Hematopoietic multipotent progenitor cell treated with erythropoietin and hydrocortisone succinate and interleukin-3 and kit ligand, for 15 days (in vitro differentiated cells): ENCODE data around the gene STARD8.
"Not testable (repeated sequence)": the region's sequence is repeated elsewhere in the genome, so short reads cannot be mapped to it uniquely, and the experiment has no call there.

Experiments used
- DNase-seq: peaks from one replicate; pipeline ENCODE4 v3.0.0-alpha.2; 2015; ENCODE audit warnings: low spot score

STARD8 gene

DNA sequence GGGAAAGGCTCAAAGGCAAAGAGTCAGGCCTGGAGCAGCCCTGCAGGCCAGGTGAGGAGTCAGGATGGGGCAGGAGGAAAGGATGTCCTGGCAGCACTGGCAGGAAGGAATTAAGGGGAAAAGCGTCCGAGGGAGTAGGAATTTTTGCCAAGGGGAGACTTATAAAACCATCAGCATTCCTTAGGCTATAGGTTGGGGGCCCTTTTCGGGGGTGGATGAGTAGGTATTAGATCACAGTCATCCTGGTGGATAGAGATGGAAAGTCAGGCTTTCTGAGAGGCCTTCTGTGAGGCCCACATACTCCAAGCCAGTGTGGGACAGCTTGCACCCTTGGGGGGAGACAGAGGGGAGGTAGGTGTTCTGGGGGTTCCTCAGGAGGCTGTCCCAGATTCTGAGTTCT is 12.3 kb downstream of the STARD8 start:
- DNase-seq: no peak

DNA sequence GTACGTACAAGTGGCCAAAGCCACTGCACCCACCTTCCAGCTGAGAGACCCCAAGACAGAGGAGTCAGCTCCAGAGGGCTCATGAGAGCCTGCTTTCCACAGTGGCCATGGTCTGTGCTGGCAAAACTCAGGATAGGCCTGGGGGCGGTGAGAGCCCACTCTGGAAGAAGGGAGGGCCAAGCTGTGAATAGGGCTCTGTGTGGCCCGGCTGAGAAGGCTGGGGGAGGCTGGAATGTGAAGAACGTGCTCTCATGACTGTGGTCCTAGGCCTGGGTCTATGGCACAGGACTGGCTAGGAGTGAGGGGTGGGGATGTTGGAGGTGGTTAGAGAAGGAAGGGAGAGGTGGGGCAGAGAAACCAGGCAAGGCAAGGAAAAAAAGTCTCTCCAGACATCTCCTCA is 13.3 kb downstream of the STARD8 start:
- DNase-seq: no peak

DNA sequence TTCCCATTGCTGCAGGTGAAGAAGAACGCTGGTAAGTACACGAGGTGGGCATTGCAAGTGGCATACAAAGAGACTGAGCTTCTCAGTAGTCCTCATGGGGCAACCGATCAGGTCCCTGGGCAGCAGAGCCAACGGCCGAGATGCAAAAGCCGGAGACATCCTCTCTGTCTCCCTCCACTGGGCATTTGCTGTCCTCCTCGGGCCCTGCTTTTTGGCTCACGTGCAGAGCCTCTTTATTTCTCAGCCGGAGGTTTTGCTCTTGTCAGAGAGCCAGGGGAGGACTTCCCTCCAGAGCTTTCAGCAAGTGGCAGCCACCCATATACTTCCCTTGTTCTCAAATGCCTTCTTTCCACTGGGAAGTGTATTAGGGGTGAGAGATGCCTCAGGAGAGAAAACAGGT is 18.0 kb downstream of the STARD8 start:
- no peak for DNase-seq

DNA sequence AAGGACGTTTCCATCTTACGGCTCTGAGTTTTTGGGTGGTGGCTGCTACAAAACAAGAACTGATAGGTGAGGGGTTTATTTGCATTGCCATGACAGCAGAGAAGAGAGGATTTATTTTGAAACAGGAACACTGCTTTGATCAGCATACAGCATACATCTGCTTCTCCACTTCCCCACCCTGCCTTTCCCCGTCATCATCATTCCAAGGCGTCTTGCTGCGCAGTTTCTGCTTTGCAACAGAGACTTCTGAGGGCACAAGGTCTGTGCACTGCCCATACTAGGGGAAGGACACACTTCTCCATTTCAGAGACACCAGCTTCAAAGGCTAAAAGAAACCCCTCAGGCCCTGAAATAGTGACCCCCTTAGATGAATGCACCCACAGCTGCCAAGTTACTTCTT is 19.1 kb downstream of the STARD8 start:
- DNase-seq: no peak

DNA sequence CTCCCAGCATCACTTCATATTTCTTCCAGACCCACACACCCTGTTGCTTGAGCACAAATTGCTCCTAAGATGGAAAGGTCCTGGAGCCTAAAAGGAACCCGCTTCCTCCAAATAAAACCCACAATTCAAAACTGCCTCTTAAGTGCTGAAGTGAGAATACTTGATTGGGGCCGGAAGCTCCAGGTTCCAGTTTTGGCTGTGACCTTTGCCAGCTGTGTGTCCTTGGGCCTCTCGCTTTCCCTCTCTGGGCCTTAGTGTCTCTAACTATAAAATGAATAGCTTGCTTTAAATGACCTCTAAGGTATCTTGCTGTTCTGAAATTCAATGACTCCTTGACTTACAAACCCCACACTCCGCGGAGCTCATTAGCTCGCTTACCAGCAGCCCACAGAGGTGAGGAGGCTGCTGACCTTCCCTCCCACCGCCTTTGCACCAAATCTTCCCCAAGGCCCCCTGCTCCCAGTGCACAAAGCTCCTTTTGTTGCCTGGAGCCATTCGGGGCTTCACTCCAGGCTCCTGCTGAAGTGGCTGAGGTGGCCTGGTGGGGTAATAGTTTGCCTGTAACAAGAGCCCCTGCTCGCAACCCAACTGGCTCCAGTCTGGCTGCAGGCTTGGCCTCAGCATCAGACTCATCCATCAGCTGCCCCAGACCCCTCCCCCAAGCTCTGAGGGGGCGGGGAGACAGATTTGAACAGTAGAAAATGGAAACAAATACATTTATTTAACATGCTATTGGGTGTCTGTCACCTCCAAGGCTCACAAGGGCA is 21.8 kb downstream of the STARD8 start:
- no peak for DNase-seq

DNA sequence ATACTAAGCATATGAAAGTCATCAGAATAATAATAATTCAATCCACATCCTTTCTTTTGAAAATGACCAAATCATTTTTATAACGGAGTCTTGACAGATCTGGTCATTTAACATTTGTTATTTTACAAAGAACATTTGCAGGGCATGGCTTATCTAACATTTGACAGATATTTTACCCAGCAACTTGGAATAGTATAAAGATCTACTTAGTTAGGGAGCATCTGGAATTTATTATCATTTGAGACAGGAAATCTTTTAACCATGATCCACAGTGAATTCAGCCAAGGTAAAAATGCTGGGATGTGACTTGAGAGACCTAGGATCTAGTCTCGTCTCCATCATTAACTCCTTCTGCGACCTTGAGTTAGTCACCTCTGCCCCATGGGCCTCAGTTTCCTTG is 22.4 kb downstream of the STARD8 start:
- DNase-seq: no peak

DNA sequence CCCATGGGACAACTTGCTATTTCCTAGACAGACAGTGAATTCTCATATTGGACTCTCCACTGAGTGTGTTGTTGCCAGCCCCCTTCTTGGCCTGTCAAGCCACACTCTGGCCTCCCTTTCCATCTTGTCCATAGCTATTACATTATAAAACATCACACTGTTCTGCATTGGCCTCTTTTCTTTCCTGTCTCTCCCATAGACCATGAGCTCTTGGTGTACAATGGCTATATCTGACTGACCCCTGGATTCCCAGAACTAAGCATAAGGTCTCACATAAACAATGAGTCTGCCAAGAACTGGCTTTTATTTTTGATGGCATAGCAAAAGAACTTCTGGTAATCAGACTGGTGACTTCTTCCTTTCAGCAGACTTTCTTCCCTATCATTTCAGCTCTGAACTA is 23.8 kb downstream of the STARD8 start:
- no peak for DNase-seq

DNA sequence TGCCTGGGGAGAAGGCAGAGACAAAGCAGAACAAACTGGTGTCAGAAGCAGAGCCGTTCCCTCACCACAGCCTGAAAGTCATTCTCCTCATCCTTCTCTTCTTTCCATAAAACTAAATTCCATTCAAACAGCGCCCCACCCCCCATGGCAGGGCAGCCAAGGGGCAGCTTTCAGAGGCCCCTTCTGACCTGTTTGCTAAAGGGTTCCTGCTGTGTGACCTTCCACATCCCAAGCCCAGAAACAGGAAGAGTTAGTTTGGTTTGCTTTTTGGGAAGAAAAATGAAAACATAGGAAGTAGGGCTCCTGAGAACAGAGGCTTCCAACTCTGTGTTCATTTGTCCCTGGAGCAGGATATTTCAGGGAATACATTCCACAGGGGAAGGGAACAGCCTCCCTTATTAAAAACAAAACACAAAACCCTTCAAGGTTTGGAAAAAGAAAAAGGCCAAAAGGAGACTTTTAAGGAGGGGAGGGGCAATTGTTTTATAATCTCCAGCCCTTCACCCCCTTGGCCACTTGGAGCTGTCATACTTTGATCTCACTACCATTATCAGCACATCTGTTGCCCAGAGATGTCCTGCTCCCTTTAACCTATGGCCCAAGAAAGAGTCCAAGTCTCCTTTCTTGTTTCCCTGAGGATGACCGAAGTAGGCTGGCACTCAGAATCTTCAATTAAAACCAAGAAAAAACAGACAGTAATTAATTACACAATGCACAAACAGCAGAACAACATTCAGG is 25.3 kb downstream of the STARD8 start:
- no peak for DNase-seq

DNA sequence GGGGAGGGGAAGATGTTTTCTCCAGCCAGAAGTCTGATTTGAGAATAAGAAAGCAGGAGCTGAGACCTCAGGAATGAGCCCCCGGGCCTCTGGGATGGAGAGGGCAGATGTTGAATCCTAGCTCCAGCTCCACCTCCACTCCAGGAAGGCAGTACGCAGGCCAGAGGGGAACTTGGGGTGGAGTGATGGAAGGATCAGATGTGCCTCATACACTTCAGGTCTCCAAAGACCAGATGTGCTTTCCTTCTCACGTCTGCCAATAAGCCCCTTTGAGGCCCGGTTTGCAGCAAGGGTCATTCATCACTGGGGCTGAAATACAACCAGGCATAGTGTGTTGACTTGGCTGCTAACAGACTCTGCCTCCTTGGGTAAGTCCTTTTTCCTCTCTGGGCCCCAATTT is 28.1 kb downstream of the STARD8 start:
- no peak for DNase-seq

DNA sequence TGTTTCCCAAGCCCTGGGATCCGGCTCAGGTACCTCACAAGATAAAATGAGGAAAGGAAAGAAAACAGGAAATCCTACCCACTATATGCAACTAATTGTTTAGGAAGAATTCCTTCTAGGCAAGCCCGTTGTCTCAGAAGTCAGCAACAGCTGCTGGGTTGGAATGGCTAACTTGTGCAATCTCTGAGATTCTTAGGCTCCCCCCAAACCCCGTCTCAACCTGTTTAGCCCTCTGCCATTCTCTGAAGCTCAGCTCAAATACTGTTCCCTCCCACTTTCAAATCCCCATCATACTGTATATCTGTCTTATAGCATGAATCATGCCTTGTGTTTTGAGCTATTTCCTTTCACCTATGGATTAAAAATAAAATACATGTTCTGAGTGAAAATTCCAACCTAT is 28.9 kb downstream of the STARD8 start:
- DNase-seq: no peak

DNA sequence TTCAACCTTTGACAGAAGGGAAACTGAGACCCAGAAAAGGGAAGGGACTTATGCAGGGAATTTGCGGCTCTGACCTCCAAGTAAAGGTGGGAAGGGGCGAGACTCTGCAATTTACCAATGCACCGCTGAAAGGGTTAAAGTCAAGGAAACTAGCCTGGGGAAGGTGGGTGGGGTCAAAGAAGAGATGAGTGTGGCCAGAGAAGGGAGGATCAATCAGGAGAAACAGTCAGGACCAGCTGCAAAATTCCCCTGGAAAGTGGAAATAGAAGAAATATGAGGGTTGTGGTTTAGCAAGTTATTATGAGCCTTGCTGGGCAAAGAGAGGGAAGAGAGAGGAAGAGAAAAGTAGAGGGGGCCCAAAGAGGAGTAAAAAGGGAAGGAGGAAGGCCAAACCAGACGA is 30.5 kb downstream of the STARD8 start:
- no peak for DNase-seq

DNA sequence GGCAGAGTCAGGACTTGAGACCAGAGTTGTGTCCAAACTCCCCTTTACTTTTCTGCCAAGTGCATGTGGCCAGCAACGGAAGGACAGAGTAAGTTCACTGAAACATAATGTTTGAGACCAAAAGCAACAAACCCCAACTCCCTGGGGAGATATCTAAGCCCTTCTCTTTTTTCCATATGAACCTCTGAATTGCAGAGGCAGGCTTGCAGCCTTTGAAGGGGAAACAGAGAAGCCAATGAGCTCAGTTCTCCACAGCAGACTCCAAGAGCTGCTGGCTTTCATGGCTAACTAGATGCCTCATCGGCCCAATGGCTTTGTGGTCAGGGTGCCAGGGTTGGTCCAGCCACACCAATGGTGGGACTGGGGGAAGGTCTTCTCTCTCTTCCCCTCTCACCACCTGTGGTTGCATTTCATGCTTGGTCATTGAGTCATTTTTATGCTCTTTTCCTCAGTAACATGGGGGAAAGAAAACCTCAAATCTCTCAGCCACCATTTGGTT is 34.0 kb downstream of the STARD8 start:
- no peak for DNase-seq

DNA sequence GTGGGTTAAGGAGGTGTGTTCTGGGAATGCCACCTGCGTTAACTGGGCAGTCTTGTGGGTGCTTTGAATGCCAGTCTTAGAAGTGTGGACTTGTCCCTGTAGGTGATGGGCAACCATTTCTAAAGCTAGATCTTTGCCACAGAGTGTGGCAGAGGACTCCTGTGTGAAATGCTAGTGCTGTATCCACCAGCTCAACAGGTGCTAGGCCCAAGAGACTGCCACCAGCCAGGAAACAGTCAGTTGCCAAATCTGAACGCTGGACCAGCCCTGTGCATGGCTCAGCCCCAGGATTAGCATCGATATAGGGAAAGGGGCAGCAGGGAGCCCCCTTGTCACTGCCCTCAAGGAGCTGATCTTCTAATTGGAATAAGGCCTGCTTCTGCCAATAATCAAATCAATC is 35.3 kb downstream of the STARD8 start:
- no peak for DNase-seq

DNA sequence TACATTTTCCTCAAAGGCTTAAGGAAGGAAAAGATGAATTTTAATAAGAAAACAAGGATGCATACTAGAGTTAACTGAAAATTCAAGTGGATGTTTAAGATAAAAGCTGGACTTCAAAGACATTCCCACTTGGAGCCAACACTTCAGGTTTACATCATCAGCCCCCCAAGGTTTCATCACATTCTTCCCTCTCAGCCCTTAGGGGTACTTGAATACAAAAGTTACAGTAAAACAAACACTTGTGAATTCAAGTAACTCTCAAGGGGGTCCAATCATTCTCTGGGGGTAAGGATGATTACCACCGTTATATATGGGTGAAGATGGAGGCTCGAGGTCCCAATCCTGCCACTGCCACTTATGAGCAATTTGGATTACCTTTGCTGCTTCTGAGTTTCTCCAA is 36.1 kb downstream of the STARD8 start:
- DNase-seq: no peak

DNA sequence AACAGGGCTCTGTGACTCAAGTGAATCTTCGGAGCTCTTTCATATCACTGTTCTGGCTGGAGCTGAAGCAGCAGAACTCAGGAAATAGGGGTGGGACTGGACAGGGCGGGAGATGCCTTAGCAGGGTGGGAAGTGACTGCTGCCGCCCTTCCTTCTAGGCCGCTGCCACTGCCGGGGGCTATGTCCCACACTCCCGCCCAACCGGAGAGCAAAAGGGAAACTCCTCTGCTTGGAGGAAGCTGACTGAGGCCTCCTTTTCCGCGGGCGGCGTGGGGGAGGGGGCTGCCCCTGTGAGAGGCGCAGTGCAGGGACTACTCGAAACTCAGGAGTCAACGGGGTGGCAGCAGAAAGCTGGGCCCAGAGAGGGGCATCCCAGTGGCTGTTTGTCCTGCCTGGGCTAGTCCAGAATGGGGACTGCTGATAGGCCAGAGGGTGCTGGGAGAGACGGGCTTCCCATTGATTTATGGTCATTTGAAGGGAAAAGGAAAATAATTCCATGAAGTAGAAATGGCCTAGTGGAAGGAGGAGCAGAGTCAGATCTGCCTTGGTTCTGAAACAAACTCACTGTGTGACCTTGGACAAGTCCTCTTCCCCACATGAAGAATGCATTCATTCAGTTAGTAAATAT is 36.9 kb downstream of the STARD8 start:
- DNase-seq: no peak

DNA sequence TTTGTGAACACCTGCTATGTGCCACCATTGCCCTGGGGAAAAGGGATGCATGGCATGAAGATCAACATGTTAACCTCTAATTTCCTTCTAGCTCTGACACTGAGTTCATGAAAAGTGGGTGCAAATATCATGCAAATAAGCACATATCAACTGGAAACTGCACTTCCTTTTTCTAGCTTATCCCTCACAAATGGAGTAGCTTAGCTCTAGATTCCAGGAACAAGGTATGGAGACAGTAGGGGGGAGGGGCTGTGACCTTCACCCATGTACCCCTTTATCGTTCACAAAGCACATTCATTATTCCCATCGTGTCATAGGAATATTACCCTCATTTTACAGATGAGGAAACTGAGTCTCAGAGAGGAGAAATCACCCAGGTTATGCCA is 37.4 kb downstream of the STARD8 start:
- no peak for DNase-seq

DNA sequence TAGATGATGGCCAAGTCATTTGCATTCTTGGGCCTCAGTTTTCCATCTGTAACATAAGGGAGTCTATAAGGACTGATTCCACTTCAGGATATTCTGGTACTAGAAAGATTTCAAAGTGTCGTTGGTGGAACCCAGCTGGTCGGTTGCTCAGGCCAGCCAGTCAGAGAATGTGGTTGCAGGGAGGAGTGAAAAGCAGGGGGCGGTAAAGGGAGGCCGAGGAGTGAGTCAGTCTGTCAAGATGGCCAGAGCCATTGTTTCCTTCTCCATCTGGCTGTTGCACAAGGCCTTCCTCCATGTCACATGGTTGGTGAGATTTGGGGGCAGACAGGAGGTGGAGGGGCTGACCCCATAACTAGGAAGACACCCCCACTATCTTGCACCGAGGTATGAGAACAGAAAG is 38.2 kb downstream of the STARD8 start:
- no peak for DNase-seq

DNA sequence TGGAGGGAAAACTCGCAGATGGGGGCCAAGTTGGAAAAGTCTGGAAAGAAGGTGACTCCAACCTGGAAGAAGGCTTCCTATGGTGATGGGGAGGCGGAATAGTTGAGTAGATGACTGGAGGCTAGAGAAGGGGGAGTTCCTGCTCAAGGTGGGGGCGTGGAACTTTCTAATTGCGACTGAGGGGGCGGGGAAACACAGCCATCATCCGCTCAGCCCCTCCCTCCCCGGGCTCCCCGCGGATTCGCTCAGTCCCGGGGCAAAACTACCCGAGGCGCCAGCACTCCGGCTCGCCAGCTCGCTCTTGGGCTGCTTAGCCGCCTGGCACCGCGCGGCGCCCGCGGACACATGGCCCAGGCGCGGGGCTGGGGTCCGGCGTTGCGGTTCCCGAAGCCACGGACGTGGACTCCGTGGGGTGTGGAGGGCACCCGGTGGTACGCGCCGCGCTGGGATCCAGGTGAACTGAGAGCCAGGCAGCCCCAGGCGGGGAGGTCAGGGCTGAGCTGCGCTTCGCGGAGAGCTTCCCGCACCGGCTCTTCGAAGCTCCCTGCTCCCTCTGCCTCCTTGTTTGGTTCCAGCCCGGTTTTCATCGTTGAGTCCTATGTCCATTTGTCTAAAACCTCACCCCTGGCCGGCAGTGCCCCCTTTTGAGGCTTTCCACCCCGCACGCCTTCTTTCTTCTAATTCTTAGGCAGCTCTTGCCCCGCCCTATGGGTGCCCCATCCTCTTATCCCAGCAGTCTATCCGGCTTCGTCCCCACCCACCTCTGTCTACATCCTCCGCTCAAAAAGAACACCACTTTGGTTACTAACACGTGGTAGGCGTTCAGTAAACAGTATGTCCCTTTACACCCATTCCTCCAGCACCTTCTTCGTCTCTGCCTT is 38.9 kb downstream of the STARD8 start:
- DNase-seq: peak; percentile 56

DNA sequence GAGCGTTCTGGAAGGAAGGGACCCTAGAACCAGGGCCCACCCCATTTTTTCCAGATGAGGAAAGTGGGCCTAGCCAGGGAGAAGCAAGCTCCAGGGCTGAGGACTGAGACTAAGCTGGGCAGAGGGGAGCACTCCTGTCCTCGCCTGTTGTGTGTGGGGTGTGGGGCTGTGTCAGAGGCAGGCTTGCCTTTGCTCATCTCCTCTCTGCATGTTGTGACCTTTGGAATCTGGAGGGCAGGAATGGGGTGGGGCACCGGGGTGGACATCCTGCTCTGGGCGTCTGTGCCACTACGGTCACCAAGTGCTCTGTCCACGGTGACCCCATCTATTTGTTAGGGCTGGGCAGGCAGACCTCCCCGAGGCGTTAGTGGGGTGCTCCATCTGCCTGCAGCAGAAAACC is 41.5 kb downstream of the STARD8 start:
- not testable (repeated sequence) for DNase-seq

DNA sequence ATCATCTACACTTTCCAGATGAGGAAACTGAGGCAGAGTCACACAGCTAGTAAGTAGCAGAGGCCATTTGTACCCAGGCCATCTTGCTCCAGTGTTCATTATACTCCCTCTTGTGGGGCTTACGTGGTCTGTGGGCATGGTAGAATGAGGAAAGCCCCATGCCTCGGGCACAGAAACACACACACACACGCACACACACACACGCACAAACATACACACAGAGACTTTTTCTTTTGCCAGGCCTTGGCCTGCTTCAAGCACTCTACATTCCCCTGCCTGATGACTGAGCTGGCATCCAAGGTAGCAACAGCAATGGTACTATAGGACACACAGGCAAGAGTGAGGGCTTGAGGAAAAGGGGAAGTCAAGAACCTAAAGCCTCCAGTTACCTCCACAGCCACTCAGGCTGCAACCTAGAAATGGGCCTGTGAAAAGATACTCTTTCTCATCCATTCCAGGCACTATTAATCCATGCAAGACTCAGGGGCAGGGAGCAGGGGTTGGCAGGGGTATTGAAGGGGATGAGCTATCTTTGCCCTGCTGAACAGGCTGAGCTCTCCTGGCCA is 43.6 kb downstream of the STARD8 start:
- no peak for DNase-seq

DNA sequence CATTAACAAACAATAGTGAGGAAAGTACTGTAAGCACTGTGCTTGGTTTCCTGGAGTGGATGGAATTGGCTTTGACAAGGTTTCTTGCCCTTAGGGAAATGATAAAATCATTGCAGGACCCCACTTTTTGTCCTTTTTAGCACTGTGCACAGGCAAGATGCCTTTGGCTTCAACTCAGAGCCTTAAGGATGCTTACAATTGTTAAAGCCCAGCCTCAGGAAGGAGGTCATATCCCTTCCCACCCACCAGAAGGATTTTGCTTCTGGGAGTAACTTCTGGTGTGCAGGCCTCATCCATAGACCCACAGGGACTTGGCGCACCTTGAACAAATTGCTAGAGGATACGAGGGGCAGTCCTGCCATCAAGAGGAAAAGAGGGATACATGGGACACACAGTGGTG is 44.5 kb downstream of the STARD8 start:
- DNase-seq: no peak

DNA sequence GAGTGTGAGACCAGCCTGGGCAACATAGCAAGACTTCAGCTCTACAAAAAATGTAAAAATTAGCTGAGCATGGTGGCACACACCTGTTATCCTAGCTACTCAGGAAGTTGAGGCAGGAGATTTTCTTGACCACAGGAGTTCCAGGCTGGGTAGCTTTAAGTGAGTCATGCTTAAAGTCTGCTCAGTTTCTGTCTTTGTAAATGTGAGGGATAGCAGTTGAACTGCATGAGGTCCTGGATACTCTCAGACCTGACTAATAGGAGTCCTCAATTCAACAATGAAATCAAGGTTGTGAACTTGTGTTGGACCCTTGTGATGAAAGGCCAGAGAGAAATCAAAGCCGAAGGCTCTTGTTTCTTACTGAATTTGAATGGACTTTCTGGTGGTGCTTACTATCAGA is 45.2 kb downstream of the STARD8 start:
- DNase-seq: no peak
